ENCODE measurements around the gene STX8. TPM values are rescaled to one million over a fixed set of nuclear protein-coding genes. Genes with fewer than 3 reads are reported as not detected.

Gene STX8
- total and polyA plus RNA-seq, 12 donors: 53.3 to 80.1 (median 63.9) TPM

- ATAC-seq (no peak), DNase-seq (no peak)
- WGBS, 2 donors: 68 to 72% methylated on average over 8 of the region's 8 CpGs
- peaks cover 0 to 9% (median 0%) of the 10 kb centered on the region in 9 donors for H3K4me1 ChIP-seq
- no peak for TF ChIP-seq CTCF (IDR thresholded peaks at IDR 0.05)
- intact Hi-C loops (cut with DNase I): no loop called here
- no peak overlapping the region for H3K4me3 ChIP-seq
- no peaks in the 10 kb centered on the region for H3K27me3 ChIP-seq
- no peak overlapping the region for H3K27ac ChIP-seq
- H3K36me3 ChIP-seq: no peaks in the 10 kb centered on the region
- no peaks in the 10 kb centered on the region for H3K9me3 ChIP-seq
These were observed 369.3 kb downstream of the STX8 start for GRCh38 chr17:9206410-9206703.

- no peaks in the 10 kb centered on the region for H3K27me3 ChIP-seq
- DNase-seq: no peak
- no peak overlapping the region for H3K27ac ChIP-seq
- no peak for ATAC-seq
- no peak for TF ChIP-seq CTCF (IDR thresholded peaks at IDR 0.05)
- H3K4me3 ChIP-seq: no peak overlapping the region
- intact Hi-C loops (cut with DNase I): no loop called here
- H3K36me3 ChIP-seq: no peaks in the 10 kb centered on the region
- WGBS, 2 donors: 75 to 84% methylated on average over 14 of the region's 14 CpGs
- H3K9me3 ChIP-seq: no peaks in the 10 kb centered on the region
- peaks cover 0 to 9% (median 0%) of the 10 kb centered on the region in 9 donors for H3K4me1 ChIP-seq
These were observed 369.9 kb downstream of the STX8 start for GRCh38 chr17:9205520-9206409.

GRCh38 chr17:9204637-9205329 lies 370.8 kb downstream of the STX8 start:
- Histone ChIP-seq H3K27me3 (no peaks in the 10 kb centered on the region), H3K9me3 (no peaks in the 10 kb centered on the region), H3K4me1 (peaks cover 0 to 15% (median 0%) of the 10 kb centered on the region in 9 donors), H3K27ac (no peak overlapping the region), H3K4me3 (no peak overlapping the region), H3K36me3 (no peaks in the 10 kb centered on the region)
- intact Hi-C loops (cut with DNase I): no loop called here
- WGBS, 2 donors: 82 to 86% methylated on average over 5 of the region's 5 CpGs
- DNase-seq: no peak
- ATAC-seq: no peak
- no peak for TF ChIP-seq CTCF (IDR thresholded peaks at IDR 0.05)

- 59 to 72% methylated on average over 3 of the region's 3 CpGs for WGBS, 2 donors
- no peak overlapping the region for H3K27ac ChIP-seq
These were observed 371.7 kb downstream of the STX8 start for GRCh38 chr17:9203771-9204425.

More at GRCh38 chr17:9203771-9204425, 371.7 kb downstream of the STX8 start:
- H3K27me3 ChIP-seq: no peaks in the 10 kb centered on the region
- TF ChIP-seq CTCF (IDR thresholded peaks at IDR 0.05): no peak
- no peaks in the 10 kb centered on the region for H3K9me3 ChIP-seq
- H3K36me3 ChIP-seq: no peaks in the 10 kb centered on the region
- no peak overlapping the region for H3K4me3 ChIP-seq
- H3K4me1 ChIP-seq: peaks cover 0 to 18% (median 0%) of the 10 kb centered on the region in 9 donors
- ATAC-seq (no peak), DNase-seq (no peak)
- intact Hi-C loops (cut with DNase I): no loop called here
